ENCODE measurements around the gene SNX30. TPM values are rescaled to one million over a fixed set of nuclear protein-coding genes. Genes with fewer than 3 reads are reported as not detected.

Gene SNX30
- total RNA-seq, 2 donors from 2014 or later: 5.0 to 5.7 TPM

- Histone ChIP-seq H3K36me3 (no peaks in the 10 kb centered on the region), H3K27me3 (no peaks in the 10 kb centered on the region), H3K9me3 (no peaks in the 10 kb centered on the region), H3K27ac (no peak overlapping the region), H3K4me3 (no peak overlapping the region), H3K4me1 (peaks cover 0 to 6% of the 10 kb centered on the region in 2 donors)
- peak; percentile 63 for DNase-seq (ENCODE audit: low spot score)
- TF ChIP-seq CTCF (IDR thresholded peaks at IDR 0.05): peak; percentile 55 to 70
Observed at GRCh38 chr9:112793213-112793810, 42.8 kb downstream of the SNX30 start.

- Histone ChIP-seq H3K9me3 (no peaks in the 10 kb centered on the region), H3K4me3 (no peak overlapping the region), H3K4me1 (peaks cover 0 to 6% of the 10 kb centered on the region in 2 donors), H3K36me3 (no peaks in the 10 kb centered on the region), H3K27ac (no peak overlapping the region), H3K27me3 (no peaks in the 10 kb centered on the region)
- DNase-seq (ENCODE audit: low spot score): no peak
- TF ChIP-seq CTCF (IDR thresholded peaks at IDR 0.05): no peak
Observed at GRCh38 chr9:112794731-112795130, 44.2 kb downstream of the SNX30 start.

- H3K36me3 ChIP-seq: no peaks in the 10 kb centered on the region
- no peak for DNase-seq (ENCODE audit: low spot score)
- peaks cover 0 to 6% of the 10 kb centered on the region in 2 donors for H3K4me1 ChIP-seq
- H3K27me3 ChIP-seq: no peaks in the 10 kb centered on the region
- no peak for TF ChIP-seq CTCF (IDR thresholded peaks at IDR 0.05)
- no peak overlapping the region for H3K27ac ChIP-seq
- no peak overlapping the region for H3K4me3 ChIP-seq
- H3K9me3 ChIP-seq: no peaks in the 10 kb centered on the region
Observed at GRCh38 chr9:112795921-112796320, 45.4 kb downstream of the SNX30 start.

- H3K4me3 ChIP-seq: no peak overlapping the region
- H3K27me3 ChIP-seq: no peaks in the 10 kb centered on the region
- H3K36me3 ChIP-seq: no peaks in the 10 kb centered on the region
- H3K27ac ChIP-seq: no peak overlapping the region
- no peak for DNase-seq (ENCODE audit: low spot score)
- H3K4me1 ChIP-seq: peaks cover 0 to 6% of the 10 kb centered on the region in 2 donors
- H3K9me3 ChIP-seq: no peaks in the 10 kb centered on the region
- no peak for TF ChIP-seq CTCF (IDR thresholded peaks at IDR 0.05)
Observed at GRCh38 chr9:112796485-112796884, 45.9 kb downstream of the SNX30 start.

- no peak for DNase-seq (ENCODE audit: low spot score)
- Histone ChIP-seq H3K36me3 (no peaks in the 10 kb centered on the region), H3K4me3 (no peak overlapping the region), H3K4me1 (peaks cover 0 to 11% of the 10 kb centered on the region in 2 donors), H3K27ac (no peak overlapping the region), H3K27me3 (no peaks in the 10 kb centered on the region), H3K9me3 (no peaks in the 10 kb centered on the region)
- TF ChIP-seq CTCF (IDR thresholded peaks at IDR 0.05): no peak
Observed at GRCh38 chr9:112809351-112809848, 58.8 kb downstream of the SNX30 start.

GRCh38 chr9:112809906-112810305, 59.3 kb downstream of the SNX30 start:
- Histone ChIP-seq H3K4me1 (peaks cover 0 to 11% of the 10 kb centered on the region in 2 donors), H3K9me3 (no peaks in the 10 kb centered on the region), H3K27ac (no peak overlapping the region), H3K4me3 (no peak overlapping the region), H3K27me3 (no peaks in the 10 kb centered on the region), H3K36me3 (no peaks in the 10 kb centered on the region)
- no peak for DNase-seq (ENCODE audit: low spot score)
- TF ChIP-seq CTCF (IDR thresholded peaks at IDR 0.05): no peak

Measured in right atrium auricular region (tissue), 2 donors.